IPS-18c (cell line): ENCODE measurements around the gene CSRP2.

Experiments
- H3K4me3 ChIP-seq: 2 replicates; pipeline ENCODE4 v1.7.0; 2013; ENCODE audit warnings: low read depth, mild to moderate bottlenecking, low read length, moderate library complexity; ENCODE audit not compliant: insufficient read depth
- H3K9me3 ChIP-seq: one replicate; pipeline ENCODE4 v1.6.1; 2013; ENCODE audit warnings: mild to moderate bottlenecking, low read length, moderate library complexity; ENCODE audit not compliant: control insufficient read depth, insufficient read depth

CSRP2 gene

DNA sequence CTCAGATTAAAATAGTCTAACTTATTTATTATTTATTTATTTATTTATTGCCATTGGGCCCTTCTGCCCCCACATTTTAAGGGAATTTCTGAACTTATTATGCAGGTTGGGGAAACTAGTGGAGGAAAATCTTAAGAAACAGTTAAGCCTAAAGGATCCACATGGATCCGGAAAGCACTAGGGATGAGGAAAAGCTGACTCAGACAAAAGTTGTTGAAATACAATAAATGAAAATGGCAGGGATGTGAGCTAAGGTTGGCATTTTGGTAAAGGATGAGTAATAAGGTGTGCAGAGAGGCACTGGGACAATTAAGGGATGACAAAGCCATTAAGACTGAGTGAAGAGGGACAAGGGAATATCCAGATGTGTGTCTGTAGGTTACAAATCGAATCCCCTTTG, 20.7 kb upstream of the CSRP2 start:
- no peak overlapping the region for H3K4me3 ChIP-seq

DNA sequence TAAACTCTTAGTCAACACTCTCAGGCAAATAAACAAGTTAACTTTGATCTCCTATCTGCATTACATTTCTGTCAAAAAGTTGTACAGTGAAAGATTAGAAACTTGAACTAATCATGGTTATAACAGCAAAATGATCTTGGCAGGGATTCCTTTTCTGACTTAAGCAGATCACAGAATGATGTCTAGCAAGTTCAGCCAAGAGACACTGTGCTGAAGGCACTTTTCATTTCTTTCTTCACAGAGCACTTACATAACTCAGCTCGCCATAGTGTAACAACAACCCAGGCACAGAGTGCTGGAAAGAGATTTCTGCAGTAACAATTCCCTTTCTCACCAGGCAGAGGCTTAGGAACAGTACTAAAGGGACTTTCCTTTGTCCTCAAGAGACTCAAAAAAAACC, 19.6 kb upstream of the CSRP2 start:
- H3K4me3 ChIP-seq, result no peak overlapping the region
- H3K9me3 ChIP-seq, result no peaks in the 10 kb centered on the region

More for the DNA sequence above, 20.7 kb upstream of the CSRP2 start:
- H3K9me3 ChIP-seq, result no peaks in the 10 kb centered on the region

DNA sequence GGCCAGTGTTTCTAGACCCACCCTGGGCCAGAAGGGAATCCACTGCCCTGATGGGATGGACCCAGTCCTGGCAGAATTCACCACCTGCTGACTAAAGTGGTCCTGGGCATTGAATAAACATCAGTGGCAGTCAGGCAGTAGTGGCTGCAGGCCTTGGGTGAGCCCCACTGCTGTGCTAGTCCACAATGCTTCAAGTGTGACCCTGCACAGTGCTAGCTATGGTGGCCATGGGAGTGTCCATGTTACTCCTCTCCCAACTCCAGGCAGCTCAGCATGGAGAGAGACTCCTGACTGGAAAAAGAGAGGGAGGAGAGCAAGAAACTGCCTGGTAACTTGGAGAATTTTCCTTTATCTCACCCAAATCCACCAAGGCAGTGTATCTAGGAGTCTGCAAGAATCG, 17.5 kb upstream of the CSRP2 start:
- Histone ChIP-seq H3K4me3 (no peak overlapping the region), H3K9me3 (no peaks in the 10 kb centered on the region)

DNA sequence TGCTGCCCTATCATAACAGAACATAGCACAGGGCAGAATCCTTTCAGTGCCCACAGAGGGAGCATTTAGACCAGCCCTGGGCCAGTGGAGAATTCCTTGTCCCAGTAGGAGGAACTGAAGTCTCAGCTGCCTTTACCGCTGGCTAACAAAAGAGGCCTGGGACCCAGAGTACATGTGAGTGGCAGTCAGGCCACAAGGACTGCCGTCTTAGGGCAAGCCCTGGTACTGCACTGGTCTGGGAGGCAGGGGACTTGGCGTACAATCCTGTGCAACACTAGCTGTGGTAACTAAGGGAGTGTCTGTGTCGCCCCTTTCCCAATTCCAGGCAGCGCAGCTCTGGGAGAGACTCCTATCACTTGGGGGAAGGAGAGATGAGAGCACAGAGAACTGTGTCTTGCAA, 17.0 kb upstream of the CSRP2 start:
- no peak overlapping the region for H3K4me3 ChIP-seq
- H3K9me3 ChIP-seq, result no peaks in the 10 kb centered on the region

DNA sequence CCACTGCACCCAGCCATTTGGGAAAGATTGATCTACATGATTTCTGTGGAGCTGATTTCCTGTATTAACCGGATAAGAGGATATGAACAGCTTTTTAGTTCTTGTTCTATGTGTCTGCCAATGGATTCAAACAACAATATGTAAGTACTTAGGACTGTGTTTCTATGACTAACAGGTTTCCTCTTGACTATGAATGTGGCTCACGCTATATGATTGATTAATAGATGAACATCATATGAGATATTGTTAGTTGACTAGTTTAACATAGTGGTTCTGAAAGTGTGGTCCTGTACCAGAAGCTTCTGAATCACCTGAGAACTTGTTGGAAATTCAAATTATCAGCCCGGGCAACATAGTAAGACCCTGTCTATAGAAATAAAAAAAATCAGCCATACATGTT, 12.8 kb upstream of the CSRP2 start:
- Histone ChIP-seq H3K9me3 (no peaks in the 10 kb centered on the region), H3K4me3 (no peak overlapping the region)

DNA sequence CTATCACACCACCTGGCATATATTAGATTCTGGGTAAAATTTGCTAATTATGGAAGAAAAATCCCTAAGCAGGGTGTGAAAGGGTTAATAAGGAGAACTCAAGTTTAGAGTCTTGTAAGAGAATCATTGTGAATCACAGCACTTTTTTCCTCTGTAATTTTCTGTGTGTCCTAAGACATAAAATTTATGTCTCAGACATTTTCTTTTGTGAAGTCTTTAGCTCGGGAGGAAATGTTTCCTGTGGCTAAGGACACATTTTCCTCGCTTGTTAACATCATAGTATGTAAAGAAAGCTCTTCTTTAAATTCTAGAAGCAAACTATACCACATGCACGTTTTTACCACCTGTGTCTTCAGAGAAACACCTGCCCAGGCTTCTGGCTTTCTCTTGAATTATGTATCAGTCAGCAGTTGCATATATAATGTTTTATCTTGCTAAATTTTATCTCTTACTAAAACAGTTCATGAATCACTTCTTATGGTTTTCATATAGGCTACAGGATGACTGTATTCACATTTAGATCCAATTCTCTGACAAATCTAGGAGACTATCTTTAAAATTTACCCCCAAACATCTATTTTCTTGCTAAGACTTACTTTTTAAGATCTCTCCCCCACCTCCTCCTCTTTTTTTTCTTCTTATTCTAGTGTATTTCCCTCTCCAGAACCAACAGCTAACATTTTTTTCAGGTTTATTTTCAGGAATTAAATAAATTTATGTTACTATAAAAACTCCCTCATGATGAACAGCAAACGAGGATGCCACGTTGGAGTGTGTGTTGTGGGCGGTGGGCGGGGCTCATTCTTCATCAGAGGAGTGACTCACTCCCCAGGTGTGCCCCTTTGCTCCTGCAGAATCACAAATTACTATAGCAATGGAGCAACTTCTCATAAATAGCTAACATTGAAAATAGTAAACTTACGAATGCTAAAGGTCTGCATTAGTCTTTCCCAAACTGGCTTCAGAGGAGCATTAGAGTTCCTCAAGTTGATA, 11.6 kb upstream of the CSRP2 start:
- no peak overlapping the region; the same call in 1 of the 2 replicates for H3K4me3 ChIP-seq

DNA sequence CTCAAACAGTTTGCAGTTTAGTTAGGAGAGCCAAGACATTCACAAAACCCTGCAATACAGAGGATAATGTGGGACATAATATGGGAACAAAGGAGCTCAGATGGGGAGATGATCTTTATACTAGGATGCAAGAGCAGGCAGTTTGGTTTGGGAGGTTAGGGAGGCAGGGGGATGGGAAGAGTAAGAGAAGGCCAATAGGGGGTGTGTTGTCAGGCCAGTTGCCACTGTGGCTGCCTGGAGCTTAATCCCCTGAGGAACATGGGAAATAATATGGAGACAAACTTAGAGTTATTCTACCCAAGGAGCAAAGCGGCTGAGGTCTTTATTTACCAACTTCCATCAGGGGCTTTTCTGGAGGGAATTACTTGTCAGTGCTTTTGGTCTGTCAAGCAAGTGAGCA, 10.0 kb upstream of the CSRP2 start:
- Histone ChIP-seq H3K4me3 (no peak overlapping the region), H3K9me3 (no peaks in the 10 kb centered on the region)

More for the DNA sequence above, 11.6 kb upstream of the CSRP2 start:
- H3K9me3 ChIP-seq, result no peaks in the 10 kb centered on the region

DNA sequence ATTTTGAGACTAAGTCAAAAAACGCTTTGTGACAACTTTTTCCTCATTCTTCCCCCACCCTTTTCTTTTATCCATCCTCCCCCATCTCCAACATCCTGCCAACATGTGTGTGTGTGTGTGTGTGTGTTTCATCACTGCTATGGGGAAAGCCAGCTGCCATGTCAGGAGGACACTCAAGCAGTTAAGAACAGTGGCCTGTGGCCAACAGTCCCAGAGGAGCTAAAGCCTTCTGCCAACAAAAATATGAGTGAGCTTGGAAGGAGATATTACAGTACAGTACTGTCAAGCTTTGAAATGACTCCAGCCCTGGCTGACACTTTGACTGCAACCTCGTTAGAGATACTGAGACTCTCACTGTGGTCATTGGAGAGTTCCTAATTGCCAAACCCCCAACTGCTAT, 5.0 kb upstream of the CSRP2 start:
- no peaks in the 10 kb centered on the region for H3K9me3 ChIP-seq
- H3K4me3 ChIP-seq, result no peak overlapping the region

DNA sequence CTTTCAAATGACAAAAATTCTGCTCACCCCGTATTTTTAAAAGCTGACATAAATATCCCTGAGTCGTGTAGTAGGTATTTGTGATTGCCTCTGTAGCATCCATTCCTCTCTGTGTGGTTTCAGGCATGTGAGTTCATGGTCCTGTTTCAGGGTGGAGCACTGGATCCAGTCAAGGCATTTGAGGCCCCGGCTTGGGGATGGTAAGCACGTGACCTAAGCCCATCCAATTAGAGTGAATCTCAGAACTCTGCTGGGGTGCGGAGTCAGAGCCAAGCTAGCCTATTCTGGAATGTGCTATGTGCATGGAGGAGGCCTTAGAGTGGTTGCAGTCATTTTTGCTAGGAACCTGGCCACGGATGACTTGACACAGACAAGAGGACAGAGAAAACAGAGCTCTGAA, 4.3 kb upstream of the CSRP2 start:
- H3K4me3 ChIP-seq, result no peak overlapping the region
- H3K9me3 ChIP-seq, result no peaks in the 10 kb centered on the region

DNA sequence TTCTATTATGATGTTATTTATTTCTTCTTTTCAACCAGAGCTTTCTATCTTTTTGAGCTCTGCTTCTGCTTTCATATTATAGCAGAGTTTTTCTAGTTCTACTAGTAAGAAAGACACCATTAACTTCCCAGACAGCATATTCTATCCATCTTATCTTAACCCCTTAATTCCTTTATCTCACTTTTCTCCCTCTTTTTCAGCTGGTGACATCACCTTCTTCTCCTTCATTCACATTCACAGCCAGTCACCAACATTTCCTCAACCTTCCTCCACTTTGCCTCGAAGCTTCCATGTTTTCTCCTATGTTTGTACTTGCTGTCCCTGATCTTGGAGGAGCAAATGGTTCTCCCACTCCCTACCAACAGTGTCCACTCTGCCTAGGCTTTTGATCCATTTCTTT, 3.5 kb upstream of the CSRP2 start:
- Histone ChIP-seq H3K4me3 (no peak overlapping the region), H3K9me3 (no peaks in the 10 kb centered on the region)

DNA sequence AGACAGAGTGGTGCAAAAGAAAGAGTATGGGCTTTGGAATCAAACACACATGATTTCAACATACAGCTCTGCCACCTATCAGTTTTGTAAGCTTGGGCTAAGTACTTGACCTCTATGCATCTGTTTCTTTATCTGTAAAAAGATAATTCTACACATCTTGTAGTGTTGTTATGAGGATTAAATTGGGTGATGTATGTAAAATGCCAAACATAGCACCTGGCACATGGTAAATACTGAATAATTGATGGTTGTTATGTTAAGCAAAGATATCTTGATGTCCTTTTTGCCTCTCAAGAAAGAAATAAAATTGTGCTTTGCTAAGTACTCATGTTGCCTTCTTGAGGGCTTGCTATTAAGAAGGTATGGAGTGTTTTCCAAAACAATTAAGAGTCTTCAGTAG, 2.3 kb upstream of the CSRP2 start:
- no peaks in the 10 kb centered on the region for H3K9me3 ChIP-seq
- H3K4me3 ChIP-seq, result no peak overlapping the region

DNA sequence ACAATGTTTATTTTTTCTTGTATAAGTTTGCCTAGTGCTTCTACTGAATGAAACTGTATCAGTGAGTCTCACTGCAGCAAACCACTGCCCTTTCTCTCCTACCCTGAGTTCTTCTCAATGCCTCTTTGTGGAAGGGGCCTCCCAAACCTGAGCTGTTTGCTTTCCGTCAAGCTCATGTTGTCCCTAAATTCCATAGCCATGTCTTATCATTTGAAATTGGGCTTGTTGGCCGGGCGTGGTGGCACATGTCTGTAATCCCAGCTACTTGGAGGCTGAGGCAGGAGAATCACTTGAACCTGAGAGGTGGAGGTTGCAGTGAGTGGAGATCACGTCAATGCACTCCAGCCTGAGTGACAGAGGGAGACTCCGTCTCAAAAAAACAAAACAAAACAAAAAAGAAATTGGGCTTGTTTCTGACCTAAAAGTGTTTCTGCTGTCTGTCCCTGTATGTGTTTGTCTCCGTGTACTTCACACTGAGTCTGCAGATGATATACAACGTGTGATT, 1.8 kb upstream of the CSRP2 start:
- Histone ChIP-seq H3K9me3 (no peaks in the 10 kb centered on the region), H3K4me3 (no peak overlapping the region)

DNA sequence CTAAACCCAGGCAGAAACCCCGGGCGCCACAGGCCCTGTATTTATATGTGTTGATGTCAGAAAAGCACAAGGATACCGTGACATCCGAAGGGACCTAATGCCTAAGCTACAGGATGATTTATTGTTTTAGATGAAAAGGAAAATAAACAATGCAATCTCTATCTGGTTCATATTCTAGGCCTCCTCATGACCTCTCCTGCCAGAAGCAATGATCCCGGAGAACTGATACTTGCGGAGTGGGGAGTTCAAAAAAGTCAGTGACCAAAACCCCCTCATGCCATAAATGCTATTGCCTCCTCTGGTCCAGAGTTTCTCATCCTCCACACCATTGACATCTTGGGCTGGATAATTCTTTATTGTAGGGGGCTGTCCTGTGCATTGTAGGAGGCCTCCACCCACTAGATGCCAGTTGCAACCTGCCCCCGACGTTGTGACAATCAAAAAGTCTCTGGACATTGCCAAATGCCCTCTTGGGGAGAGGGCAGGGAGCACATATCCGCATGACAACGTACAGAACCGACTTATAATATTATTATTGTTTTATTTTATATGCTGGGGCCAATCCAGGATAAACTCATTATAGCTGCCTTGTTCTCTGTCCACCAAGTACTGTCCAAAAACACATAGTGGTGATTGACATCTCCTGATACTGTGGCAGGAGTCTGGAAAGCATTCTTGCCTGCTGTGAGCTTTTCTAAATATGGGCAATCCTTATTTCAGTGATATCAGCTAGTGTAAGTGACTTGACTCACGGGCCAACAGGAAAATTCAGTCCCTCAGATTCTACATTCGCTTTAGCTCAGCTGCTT, 1.1 kb upstream of the CSRP2 start:
- Histone ChIP-seq H3K9me3 (no peaks in the 10 kb centered on the region), H3K4me3 (peak overlapping the region; percentile 92; the same call in 1 of the 2 replicates)

DNA sequence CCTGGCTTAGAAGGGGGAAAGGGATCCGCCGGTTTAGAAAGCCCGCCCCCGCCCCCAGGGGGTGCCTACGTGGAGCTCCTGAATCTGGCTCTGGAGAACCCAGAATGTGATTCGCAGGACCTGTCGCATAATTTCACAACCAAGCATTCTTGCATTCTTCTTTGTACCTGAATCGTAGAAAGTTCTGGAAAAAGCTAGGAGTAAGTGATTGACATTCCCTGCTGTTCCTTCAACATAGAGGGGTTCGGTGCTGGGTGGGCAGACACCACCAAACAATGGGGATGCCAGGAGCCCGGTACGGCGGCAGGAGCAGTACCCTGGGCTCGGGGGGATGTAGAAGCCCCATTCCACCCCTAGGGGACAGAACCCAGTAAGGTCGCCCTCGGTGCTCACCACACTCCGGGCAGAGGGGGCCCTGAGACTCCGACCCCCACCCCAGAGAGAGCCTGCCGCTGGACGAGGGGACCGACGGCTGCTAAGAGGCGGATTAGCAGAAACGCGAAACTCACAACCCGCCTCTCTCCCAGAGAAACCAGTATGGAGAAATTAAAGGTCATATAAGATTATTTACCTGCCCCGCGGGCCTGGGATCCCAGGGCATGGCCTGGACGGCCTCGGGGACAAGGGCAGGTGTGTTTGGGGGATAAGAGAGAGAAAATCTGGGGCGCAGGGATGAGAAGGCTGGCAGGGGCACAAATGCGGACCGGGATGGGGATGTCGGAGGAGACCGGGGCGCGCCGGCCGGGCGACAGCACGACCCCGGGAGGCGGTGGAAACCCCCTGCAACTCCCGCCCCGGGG, 520 bp downstream of the CSRP2 start:
- H3K9me3 ChIP-seq, result no peaks in the 10 kb centered on the region
- H3K4me3 ChIP-seq, result peak overlapping the region; percentile 92

DNA sequence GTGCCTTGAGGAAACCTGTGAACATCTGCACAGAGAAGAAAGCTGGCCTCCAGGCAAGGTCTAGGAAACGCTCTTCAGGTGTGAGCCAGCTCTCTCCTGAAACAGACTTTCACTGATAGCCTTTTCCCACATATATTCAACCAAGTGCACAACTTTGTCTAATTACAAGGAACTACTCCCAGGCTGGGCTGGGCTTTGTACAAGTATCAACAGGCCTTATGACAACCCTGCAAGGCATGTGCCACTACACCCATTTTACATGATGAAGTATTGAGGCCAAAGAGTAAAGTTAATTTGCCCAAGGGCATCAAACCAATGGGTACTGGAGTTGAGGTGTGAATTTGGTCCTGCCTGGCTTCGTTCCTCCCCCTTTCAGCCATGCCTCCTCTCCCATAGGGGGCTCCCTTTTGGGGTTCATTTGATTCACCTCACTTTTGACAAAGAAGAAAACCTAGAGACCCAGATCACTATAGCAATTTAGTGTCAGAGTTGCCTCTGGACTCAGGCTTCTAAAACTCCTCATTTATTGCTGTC, 2.1 kb downstream of the CSRP2 start:
- no peak overlapping the region for H3K4me3 ChIP-seq
- H3K9me3 ChIP-seq, result no peaks in the 10 kb centered on the region

DNA sequence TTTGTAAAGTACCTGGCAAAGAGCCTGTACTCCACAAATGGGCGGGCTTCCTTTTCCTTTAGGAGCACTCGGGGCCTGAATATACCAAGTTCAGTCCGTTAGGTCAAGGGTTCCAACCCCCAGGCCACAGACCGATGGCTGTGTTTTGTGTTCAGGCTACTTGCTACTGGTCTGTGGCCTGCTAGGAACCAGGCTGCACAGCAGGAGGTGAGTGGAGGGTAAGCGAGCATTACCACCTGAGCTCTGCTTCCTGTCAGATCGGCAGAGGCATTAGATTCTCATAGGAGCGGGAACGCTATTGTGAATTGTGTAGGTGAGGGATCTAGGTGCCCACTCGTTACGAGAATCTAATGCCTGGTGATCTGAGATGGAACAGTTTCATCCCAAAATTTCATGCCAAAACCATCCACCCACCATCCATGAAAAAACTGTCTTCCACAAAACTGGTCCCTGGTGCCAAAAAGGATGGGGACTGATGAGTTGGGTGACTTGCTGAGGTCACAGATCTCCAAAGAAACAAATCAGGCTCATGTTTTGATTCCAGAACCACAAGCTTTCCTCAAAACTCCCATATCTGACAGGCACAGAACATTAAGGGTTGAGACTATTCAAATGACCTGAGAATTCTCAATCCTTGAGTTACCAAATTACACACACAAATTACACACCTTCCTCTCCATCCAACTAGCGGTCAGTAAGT, 4.2 kb downstream of the CSRP2 start:
- Histone ChIP-seq H3K4me3 (no peak overlapping the region), H3K9me3 (no peaks in the 10 kb centered on the region)
